ENCODE data around the gene CLK3.

Gene CLK3

GRCh38 chr15:74611834-74612233 lies 3.8 kb upstream of the CLK3 start:
- no peak overlapping the region for H3K4me2 ChIP-seq (ENCODE audit: low read length)
- peaks cover 3% of the 10 kb centered on the region for H3K79me2 ChIP-seq
- H3K27ac ChIP-seq = no peak overlapping the region
- H3K9ac ChIP-seq = no peak overlapping the region
- no peak overlapping the region for H2AFZ ChIP-seq
- H3K4me3 ChIP-seq (ENCODE audit: low read depth, low read length) = no peak overlapping the region
- H3K36me3 ChIP-seq (ENCODE audit: control insufficient read depth, insufficient read depth, low read length) = no peaks in the 10 kb centered on the region
- no peaks in the 10 kb centered on the region for H3K9me3 ChIP-seq (ENCODE audit: control insufficient read depth, low read length)
- TF ChIP-seq CTCF (IDR thresholded peaks at IDR 0.05) = no peak
- no peaks in the 10 kb centered on the region for H3K27me3 ChIP-seq (ENCODE audit: control insufficient read depth, insufficient read depth, low read length)
- peaks cover 1% of the 10 kb centered on the region for H3K4me1 ChIP-seq

- Histone ChIP-seq H3K4me1 (peaks cover 10% of the 10 kb centered on the region), H3K27ac (no peak overlapping the region), H3K4me2 (ENCODE audit: low read length) (no peak overlapping the region), H3K4me3 (ENCODE audit: low read depth, low read length) (no peak overlapping the region), H3K9ac (no peak overlapping the region), H3K27me3 (ENCODE audit: control insufficient read depth, insufficient read depth, low read length) (no peaks in the 10 kb centered on the region), H3K79me2 (peaks cover 11% of the 10 kb centered on the region), H2AFZ (no peak overlapping the region), H3K9me3 (ENCODE audit: control insufficient read depth, low read length) (no peaks in the 10 kb centered on the region), H3K36me3 (ENCODE audit: control insufficient read depth, insufficient read depth, low read length) (no peaks in the 10 kb centered on the region)
- TF ChIP-seq CTCF (IDR thresholded peaks at IDR 0.05) = no peak
Measured at GRCh38 chr15:74612677-74613076, 3.0 kb upstream of the CLK3 start.

- Histone ChIP-seq H3K4me2 (ENCODE audit: low read length) (no peak overlapping the region), H3K36me3 (ENCODE audit: control insufficient read depth, insufficient read depth, low read length) (no peaks in the 10 kb centered on the region), H3K9ac (no peak overlapping the region), H3K27ac (no peak overlapping the region), H3K4me1 (peaks cover 12% of the 10 kb centered on the region), H3K4me3 (ENCODE audit: low read depth, low read length) (no peak overlapping the region), H3K9me3 (ENCODE audit: control insufficient read depth, low read length) (no peaks in the 10 kb centered on the region), H3K79me2 (peaks cover 16% of the 10 kb centered on the region), H3K27me3 (ENCODE audit: control insufficient read depth, insufficient read depth, low read length) (no peaks in the 10 kb centered on the region), H2AFZ (no peak overlapping the region)
- TF ChIP-seq CTCF (IDR thresholded peaks at IDR 0.05) = no peak
Measured at GRCh38 chr15:74613089-74613952, 2.3 kb upstream of the CLK3 start.

- Histone ChIP-seq H3K9me3 (ENCODE audit: control insufficient read depth, low read length) (no peaks in the 10 kb centered on the region), H2AFZ (peak overlapping the region; percentile 88), H3K27ac (peak overlapping the region; percentile 94), H3K36me3 (ENCODE audit: control insufficient read depth, insufficient read depth, low read length) (no peaks in the 10 kb centered on the region), H3K27me3 (ENCODE audit: control insufficient read depth, insufficient read depth, low read length) (no peaks in the 10 kb centered on the region), H3K79me2 (peaks cover 19% of the 10 kb centered on the region), H3K4me2 (ENCODE audit: low read length) (peak overlapping the region; percentile 90), H3K4me3 (ENCODE audit: low read depth, low read length) (peak overlapping the region; percentile 95), H3K4me1 (peaks cover 12% of the 10 kb centered on the region), H3K9ac (no peak overlapping the region)
- TF ChIP-seq CTCF (IDR thresholded peaks at IDR 0.05) = no peak
Measured at GRCh38 chr15:74613953-74614743, 1.5 kb upstream of the CLK3 start.

Data from parathyroid adenoma (tissue), 2 donors.